Loucy (cell line): ENCODE results near the gene STX8.

Experiments
- EZH2phosphoT487 ChIP-seq: fragments of 200-600 bp; IDR thresholded peaks from 2 replicates; pipeline ENCODE4 v1.6.1; 2018; ENCODE audit warnings: antibody characterized with exemption, mild to moderate bottlenecking, moderate library complexity, borderline replicate concordance
- TF ChIP-seq, protein P1 (sequence below): fragments of 200-600 bp; sonication (generic); conservative IDR thresholded peaks from 2 replicates; pipeline ENCODE4 v1.5.1; 2014; ENCODE audit warnings: mild to moderate bottlenecking, antibody characterized with exemption, low read length

DNA sequence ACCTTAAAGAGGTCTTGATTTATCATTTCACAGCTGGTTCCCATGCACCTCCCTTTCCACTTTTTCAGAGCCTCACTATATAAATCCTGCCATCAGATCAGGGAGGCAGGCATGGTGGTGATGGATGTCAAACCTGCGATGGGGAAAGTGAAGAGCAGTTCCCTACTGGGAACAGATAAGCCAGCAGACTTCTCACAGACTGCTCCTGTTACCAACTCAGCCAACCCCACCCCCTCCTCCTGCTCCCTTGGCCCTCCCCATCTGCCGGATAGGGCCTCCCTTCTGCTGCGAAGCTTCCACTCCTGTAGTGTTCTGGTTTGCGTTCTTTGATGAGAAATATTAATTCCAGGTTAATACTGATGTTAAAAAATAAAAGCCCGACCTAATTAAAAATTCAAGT lies 232.1 kb downstream of the STX8 start:
- TF ChIP-seq, protein P1, sequence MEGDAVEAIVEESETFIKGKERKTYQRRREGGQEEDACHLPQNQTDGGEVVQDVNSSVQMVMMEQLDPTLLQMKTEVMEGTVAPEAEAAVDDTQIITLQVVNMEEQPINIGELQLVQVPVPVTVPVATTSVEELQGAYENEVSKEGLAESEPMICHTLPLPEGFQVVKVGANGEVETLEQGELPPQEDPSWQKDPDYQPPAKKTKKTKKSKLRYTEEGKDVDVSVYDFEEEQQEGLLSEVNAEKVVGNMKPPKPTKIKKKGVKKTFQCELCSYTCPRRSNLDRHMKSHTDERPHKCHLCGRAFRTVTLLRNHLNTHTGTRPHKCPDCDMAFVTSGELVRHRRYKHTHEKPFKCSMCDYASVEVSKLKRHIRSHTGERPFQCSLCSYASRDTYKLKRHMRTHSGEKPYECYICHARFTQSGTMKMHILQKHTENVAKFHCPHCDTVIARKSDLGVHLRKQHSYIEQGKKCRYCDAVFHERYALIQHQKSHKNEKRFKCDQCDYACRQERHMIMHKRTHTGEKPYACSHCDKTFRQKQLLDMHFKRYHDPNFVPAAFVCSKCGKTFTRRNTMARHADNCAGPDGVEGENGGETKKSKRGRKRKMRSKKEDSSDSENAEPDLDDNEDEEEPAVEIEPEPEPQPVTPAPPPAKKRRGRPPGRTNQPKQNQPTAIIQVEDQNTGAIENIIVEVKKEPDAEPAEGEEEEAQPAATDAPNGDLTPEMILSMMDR: no peak
- no peak for TF ChIP-seq EZH2phosphoT487
